Measurements from ENCODE around the gene MYH11. TPM values are rescaled to one million over a fixed set of nuclear protein-coding genes. Genes with fewer than 3 reads are reported as not detected.

MYH11 gene
- polyA plus RNA-seq, 1 donor from 2014 or later, result not detected

DNA sequence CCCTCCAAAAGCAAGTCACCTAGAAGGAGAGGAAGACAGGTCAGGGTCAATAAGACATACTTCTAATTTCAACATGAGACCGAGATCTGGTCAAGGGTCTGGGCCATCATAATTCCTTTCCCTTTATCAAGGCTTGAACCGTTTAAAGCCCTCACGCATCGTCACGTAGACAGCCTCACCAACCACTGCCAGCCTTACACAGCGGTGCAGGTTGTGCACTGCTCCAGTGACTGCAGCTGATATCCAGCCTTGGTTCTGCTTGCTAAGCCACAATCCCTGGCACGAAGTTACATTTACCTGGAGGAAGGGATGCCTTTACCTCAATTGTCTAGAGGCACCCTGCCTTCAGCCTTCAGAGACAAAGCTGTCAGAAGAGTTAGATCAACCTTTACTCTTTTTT, 85.1 kb downstream of the MYH11 start:
- no peak for TF ChIP-seq EP300 (conservative IDR thresholded peaks at IDR 0.05; ENCODE audit: poor library complexity, severe bottlenecking)
- no peak for TF ChIP-seq EZH2 (IDR thresholded peaks at IDR 0.05; ENCODE audit: borderline replicate concordance, insufficient read depth, low read length, poor library complexity, severe bottlenecking)
- TF ChIP-seq SMC3 (conservative IDR thresholded peaks at IDR 0.05; ENCODE audit: poor library complexity), result no peak
- no peak for TF ChIP-seq POLR2AphosphoS5 (IDR thresholded peaks at IDR 0.05)
- TF ChIP-seq, protein P1, sequence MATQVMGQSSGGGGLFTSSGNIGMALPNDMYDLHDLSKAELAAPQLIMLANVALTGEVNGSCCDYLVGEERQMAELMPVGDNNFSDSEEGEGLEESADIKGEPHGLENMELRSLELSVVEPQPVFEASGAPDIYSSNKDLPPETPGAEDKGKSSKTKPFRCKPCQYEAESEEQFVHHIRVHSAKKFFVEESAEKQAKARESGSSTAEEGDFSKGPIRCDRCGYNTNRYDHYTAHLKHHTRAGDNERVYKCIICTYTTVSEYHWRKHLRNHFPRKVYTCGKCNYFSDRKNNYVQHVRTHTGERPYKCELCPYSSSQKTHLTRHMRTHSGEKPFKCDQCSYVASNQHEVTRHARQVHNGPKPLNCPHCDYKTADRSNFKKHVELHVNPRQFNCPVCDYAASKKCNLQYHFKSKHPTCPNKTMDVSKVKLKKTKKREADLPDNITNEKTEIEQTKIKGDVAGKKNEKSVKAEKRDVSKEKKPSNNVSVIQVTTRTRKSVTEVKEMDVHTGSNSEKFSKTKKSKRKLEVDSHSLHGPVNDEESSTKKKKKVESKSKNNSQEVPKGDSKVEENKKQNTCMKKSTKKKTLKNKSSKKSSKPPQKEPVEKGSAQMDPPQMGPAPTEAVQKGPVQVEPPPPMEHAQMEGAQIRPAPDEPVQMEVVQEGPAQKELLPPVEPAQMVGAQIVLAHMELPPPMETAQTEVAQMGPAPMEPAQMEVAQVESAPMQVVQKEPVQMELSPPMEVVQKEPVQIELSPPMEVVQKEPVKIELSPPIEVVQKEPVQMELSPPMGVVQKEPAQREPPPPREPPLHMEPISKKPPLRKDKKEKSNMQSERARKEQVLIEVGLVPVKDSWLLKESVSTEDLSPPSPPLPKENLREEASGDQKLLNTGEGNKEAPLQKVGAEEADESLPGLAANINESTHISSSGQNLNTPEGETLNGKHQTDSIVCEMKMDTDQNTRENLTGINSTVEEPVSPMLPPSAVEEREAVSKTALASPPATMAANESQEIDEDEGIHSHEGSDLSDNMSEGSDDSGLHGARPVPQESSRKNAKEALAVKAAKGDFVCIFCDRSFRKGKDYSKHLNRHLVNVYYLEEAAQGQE (IDR thresholded peaks at IDR 0.05; ENCODE audit: borderline replicate concordance), result no peak
- no peak for TF ChIP-seq RAD21 (conservative IDR thresholded peaks at IDR 0.05)
- TF ChIP-seq, protein P2, sequence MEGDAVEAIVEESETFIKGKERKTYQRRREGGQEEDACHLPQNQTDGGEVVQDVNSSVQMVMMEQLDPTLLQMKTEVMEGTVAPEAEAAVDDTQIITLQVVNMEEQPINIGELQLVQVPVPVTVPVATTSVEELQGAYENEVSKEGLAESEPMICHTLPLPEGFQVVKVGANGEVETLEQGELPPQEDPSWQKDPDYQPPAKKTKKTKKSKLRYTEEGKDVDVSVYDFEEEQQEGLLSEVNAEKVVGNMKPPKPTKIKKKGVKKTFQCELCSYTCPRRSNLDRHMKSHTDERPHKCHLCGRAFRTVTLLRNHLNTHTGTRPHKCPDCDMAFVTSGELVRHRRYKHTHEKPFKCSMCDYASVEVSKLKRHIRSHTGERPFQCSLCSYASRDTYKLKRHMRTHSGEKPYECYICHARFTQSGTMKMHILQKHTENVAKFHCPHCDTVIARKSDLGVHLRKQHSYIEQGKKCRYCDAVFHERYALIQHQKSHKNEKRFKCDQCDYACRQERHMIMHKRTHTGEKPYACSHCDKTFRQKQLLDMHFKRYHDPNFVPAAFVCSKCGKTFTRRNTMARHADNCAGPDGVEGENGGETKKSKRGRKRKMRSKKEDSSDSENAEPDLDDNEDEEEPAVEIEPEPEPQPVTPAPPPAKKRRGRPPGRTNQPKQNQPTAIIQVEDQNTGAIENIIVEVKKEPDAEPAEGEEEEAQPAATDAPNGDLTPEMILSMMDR (IDR thresholded peaks at IDR 0.05; ENCODE audit: poor library complexity, severe bottlenecking), result no peak
- no peak for TF ChIP-seq MXI1 (conservative IDR thresholded peaks at IDR 0.05; ENCODE audit: poor library complexity, severe bottlenecking)
- no peak for TF ChIP-seq TAF1 (IDR thresholded peaks at IDR 0.05; ENCODE audit: low read depth)
- H3K36me3 ChIP-seq (ENCODE audit: insufficient read depth, low read length), result no peaks in the 10 kb centered on the region
- H3K4me3 ChIP-seq (ENCODE audit: low read length), result no peak overlapping the region
- H3K9ac ChIP-seq (ENCODE audit: low read length), result no peak overlapping the region
- H2AFZ ChIP-seq (ENCODE audit: low read depth, low read length), result no peak overlapping the region
- no peaks in the 10 kb centered on the region for H3K79me2 ChIP-seq (replicated peaks; ENCODE audit: insufficient read depth, low read length)
- no peaks in the 10 kb centered on the region for H3K9me3 ChIP-seq (ENCODE audit: low read length)
- no peaks in the 10 kb centered on the region for H3K9me2 ChIP-seq (ENCODE audit: insufficient read depth, low read length)
- no peak overlapping the region for H3K27ac ChIP-seq (ENCODE audit: low read length)
- no peaks in the 10 kb centered on the region for H4K20me1 ChIP-seq (ENCODE audit: insufficient read depth)
- no peaks in the 10 kb centered on the region for H3F3A ChIP-seq (ENCODE audit: insufficient read depth, low read length, poor library complexity, severe bottlenecking)
- no peak overlapping the region for H3K4me2 ChIP-seq (ENCODE audit: low read length)
- no peaks in the 10 kb centered on the region for H3K27me3 ChIP-seq (ENCODE audit: insufficient read depth, low read depth, low read length)

DNA sequence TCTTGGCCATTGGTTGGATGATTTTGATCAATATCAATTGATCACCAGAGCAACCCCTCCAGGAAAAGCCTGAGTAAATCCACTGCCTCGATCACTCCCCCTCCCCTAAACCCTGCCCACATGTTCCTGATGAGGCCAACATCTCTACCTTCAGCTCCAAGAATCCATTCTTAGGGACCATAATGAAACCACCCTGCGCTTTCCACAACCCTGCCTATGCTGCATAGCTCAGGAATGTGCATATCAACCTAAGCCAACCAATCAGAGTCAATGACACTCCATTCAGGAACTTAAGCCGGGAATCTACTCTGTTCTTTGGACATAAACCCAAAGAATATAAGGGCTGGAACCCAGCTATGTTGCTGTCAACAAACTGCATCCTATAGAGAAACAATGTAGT, 86.3 kb downstream of the MYH11 start:
- Histone ChIP-seq H3K9ac (ENCODE audit: low read length) (no peak overlapping the region), H3F3A (ENCODE audit: insufficient read depth, low read length, poor library complexity, severe bottlenecking) (no peaks in the 10 kb centered on the region), H3K79me2 (replicated peaks; ENCODE audit: insufficient read depth, low read length) (no peaks in the 10 kb centered on the region), H3K4me3 (ENCODE audit: low read length) (no peak overlapping the region), H3K27ac (ENCODE audit: low read length) (no peak overlapping the region), H2AFZ (ENCODE audit: low read depth, low read length) (no peak overlapping the region), H3K4me2 (ENCODE audit: low read length) (no peak overlapping the region), H4K20me1 (ENCODE audit: insufficient read depth) (no peaks in the 10 kb centered on the region), H3K9me3 (ENCODE audit: low read length) (no peaks in the 10 kb centered on the region), H3K36me3 (ENCODE audit: insufficient read depth, low read length) (no peaks in the 10 kb centered on the region), H3K9me2 (ENCODE audit: insufficient read depth, low read length) (no peaks in the 10 kb centered on the region), H3K27me3 (ENCODE audit: insufficient read depth, low read depth, low read length) (no peaks in the 10 kb centered on the region)
- no peak for TF ChIP-seq EP300 (conservative IDR thresholded peaks at IDR 0.05; ENCODE audit: poor library complexity, severe bottlenecking)
- TF ChIP-seq MXI1 (conservative IDR thresholded peaks at IDR 0.05; ENCODE audit: poor library complexity, severe bottlenecking), result no peak
- TF ChIP-seq, protein P1 (IDR thresholded peaks at IDR 0.05; ENCODE audit: borderline replicate concordance), result no peak
- TF ChIP-seq POLR2AphosphoS5 (IDR thresholded peaks at IDR 0.05), result no peak
- TF ChIP-seq SMC3 (conservative IDR thresholded peaks at IDR 0.05; ENCODE audit: poor library complexity), result no peak
- TF ChIP-seq TAF1 (IDR thresholded peaks at IDR 0.05; ENCODE audit: low read depth), result no peak
- TF ChIP-seq, protein P2 (IDR thresholded peaks at IDR 0.05; ENCODE audit: poor library complexity, severe bottlenecking), result no peak
- TF ChIP-seq EZH2 (IDR thresholded peaks at IDR 0.05; ENCODE audit: borderline replicate concordance, insufficient read depth, low read length, poor library complexity, severe bottlenecking), result no peak
- TF ChIP-seq RAD21 (conservative IDR thresholded peaks at IDR 0.05), result no peak

Measured in neural cell (in vitro differentiated cells).